HEK293 (cell line): ENCODE measurements around the gene IPO8.

Experiments
- CTCF ChIA-PET: fragments of 350-600 bp; formaldehyde crosslinking; extraction: SDS; loops from one replicate; lab custom pipeline; 2021; ENCODE audit warnings: antibody characterized with exemption; lab: Yijun Ruan, JAX
- POLR2A ChIA-PET: fragments of 300-600 bp; formaldehyde crosslinking; extraction: SDS; loops from one replicate; lab custom pipeline; 2020; ENCODE audit warnings: antibody characterized with exemption, inconsistent platforms; lab: Yijun Ruan, JAX
- H3K27ac ChIP-seq: fragments of 200-500 bp; sonication (Bioruptor generic); 2 replicates; pipeline ENCODE4 v1.5.1; 2014; ENCODE audit warnings: low read depth, low read length, control low read depth, inconsistent platforms; ENCODE audit errors: extremely low read depth
- H3K36me3 ChIP-seq, 2 experiments: fragments of 200-500 bp in 1 of 2; sonication (Bioruptor generic) in 1 of 2; 1 replicate in 1 of 2; 2 replicates in 1 of 2; pipeline ENCODE4 v1.5.1; 2014 to 2017; ENCODE audit warnings: inconsistent platforms in 2 of 2, low read length in 2 of 2; ENCODE audit not compliant: control insufficient read depth in 2 of 2, insufficient read depth in 1 of 2
- H3K4me1 ChIP-seq: fragments of 200-500 bp; sonication (Bioruptor generic); 2 replicates; pipeline ENCODE4 v1.5.1; 2014; ENCODE audit warnings: mild to moderate bottlenecking, low read length, inconsistent platforms; ENCODE audit not compliant: control insufficient read depth, insufficient read depth
- H3K4me3 ChIP-seq: 2 replicates; pipeline ENCODE4 v1.5.1; 2011; ENCODE audit warnings: low read depth, mild to moderate bottlenecking, control low read depth, low read length, moderate library complexity
- H3K9me3 ChIP-seq: fragments of 200-500 bp; sonication (Bioruptor generic); 2 replicates; pipeline ENCODE4 v1.5.1; 2014; ENCODE audit warnings: low read depth, low read length, inconsistent platforms; ENCODE audit not compliant: control insufficient read depth, insufficient read depth
- ATF2 ChIP-seq: fragments of 450-650 bp; formaldehyde crosslinking; IDR thresholded peaks from 2 replicates; pipeline ENCODE4 v1.5.1; 2016; ENCODE audit warnings: missing biosample characterization, missing genetic modification characterization, low read depth
- FEZF1 ChIP-seq: fragments of 450-650 bp; formaldehyde crosslinking; IDR thresholded peaks from 2 replicates; pipeline ENCODE4 v1.5.1; 2016; ENCODE audit warnings: missing biosample characterization, missing genetic modification characterization
- HIC1 ChIP-seq: fragments of 450-650 bp; formaldehyde crosslinking; IDR thresholded peaks from 2 replicates; pipeline ENCODE4 v1.5.1; 2016; ENCODE audit warnings: missing biosample characterization, missing genetic modification characterization
- KLF10 ChIP-seq: fragments of 450-650 bp; IDR thresholded peaks from 2 replicates; pipeline ENCODE4 v1.5.1; 2018; ENCODE audit warnings: missing biosample characterization, mild to moderate bottlenecking, missing genetic modification characterization
- KLF8 ChIP-seq: fragments of 450-650 bp; formaldehyde crosslinking; IDR thresholded peaks from 2 replicates; pipeline ENCODE4 v1.5.1; 2016; ENCODE audit warnings: missing biosample characterization, missing genetic modification characterization
- MZF1 ChIP-seq: fragments of 450-650 bp; formaldehyde crosslinking; IDR thresholded peaks from 2 replicates; pipeline ENCODE4 v1.5.1; 2017; ENCODE audit warnings: missing biosample characterization, missing genetic modification characterization, borderline replicate concordance
- OVOL3 ChIP-seq: fragments of 450-650 bp; formaldehyde crosslinking; IDR thresholded peaks from 2 replicates; pipeline ENCODE4 v1.5.1; 2016; ENCODE audit warnings: missing biosample characterization, missing genetic modification characterization
- PRDM6 ChIP-seq: fragments of 450-650 bp; formaldehyde crosslinking; IDR thresholded peaks from 2 replicates; pipeline ENCODE4 v1.5.1; 2017; ENCODE audit warnings: missing biosample characterization, missing genetic modification characterization
- SCRT1 ChIP-seq: fragments of 450-650 bp; formaldehyde crosslinking; IDR thresholded peaks from 2 replicates; pipeline ENCODE4 v1.5.1; 2016; ENCODE audit warnings: missing biosample characterization, missing genetic modification characterization, borderline replicate concordance
- TRIM28 ChIP-seq: IDR thresholded peaks from 2 replicates; pipeline ENCODE4 v1.6.1; 2011; ENCODE audit warnings: low read length, control low read depth, borderline replicate concordance
- ZEB2 ChIP-seq: fragments of 450-650 bp; formaldehyde crosslinking; IDR thresholded peaks from 2 replicates; pipeline ENCODE4 v1.5.1; 2016; ENCODE audit warnings: missing biosample characterization, missing genetic modification characterization
- ZNF24 ChIP-seq: fragments of 450-650 bp; formaldehyde crosslinking; IDR thresholded peaks from 2 replicates; pipeline ENCODE4 v1.5.1; 2016; ENCODE audit warnings: missing biosample characterization, missing genetic modification characterization
- ZNF362 ChIP-seq: fragments of 450-650 bp; formaldehyde crosslinking; IDR thresholded peaks from 2 replicates; pipeline ENCODE4 v1.5.1; 2016; ENCODE audit warnings: missing biosample characterization, missing genetic modification characterization
- ZNF433 ChIP-seq: fragments of 450-650 bp; formaldehyde crosslinking; IDR thresholded peaks from 2 replicates; pipeline ENCODE4 v1.5.1; 2016; ENCODE audit warnings: missing biosample characterization, missing genetic modification characterization, low read depth
- ZNF521 ChIP-seq: fragments of 450-650 bp; formaldehyde crosslinking; IDR thresholded peaks from 2 replicates; pipeline ENCODE4 v1.5.1; 2017; ENCODE audit warnings: missing biosample characterization, mild to moderate bottlenecking, missing genetic modification characterization
- ZNF548 ChIP-seq: fragments of 450-650 bp; formaldehyde crosslinking; IDR thresholded peaks from 2 replicates; pipeline ENCODE4 v1.5.1; 2016; ENCODE audit warnings: missing biosample characterization, missing genetic modification characterization
- ZNF555 ChIP-seq: fragments of 450-650 bp; formaldehyde crosslinking; conservative IDR thresholded peaks from 2 replicates; pipeline ENCODE4 v1.5.1; 2017; ENCODE audit warnings: missing biosample characterization, mild to moderate bottlenecking, missing genetic modification characterization, inconsistent platforms
- ZNF558 ChIP-seq: fragments of 450-650 bp; formaldehyde crosslinking; IDR thresholded peaks from 2 replicates; pipeline ENCODE4 v1.5.1; 2016; ENCODE audit warnings: missing biosample characterization, missing genetic modification characterization
- ZNF580 ChIP-seq: fragments of 450-650 bp; formaldehyde crosslinking; IDR thresholded peaks from 2 replicates; pipeline ENCODE4 v1.5.1; 2016; ENCODE audit warnings: missing biosample characterization, missing genetic modification characterization
- ZNF621 ChIP-seq: fragments of 450-650 bp; formaldehyde crosslinking; IDR thresholded peaks from 2 replicates; pipeline ENCODE4 v1.5.1; 2017; ENCODE audit warnings: missing biosample characterization, missing genetic modification characterization
- ZNF654 ChIP-seq: fragments of 450-650 bp; formaldehyde crosslinking; IDR thresholded peaks from 2 replicates; pipeline ENCODE4 v1.5.1; 2016; ENCODE audit warnings: low read depth, missing biosample characterization, missing genetic modification characterization
- ZNF843 ChIP-seq: fragments of 450-650 bp; formaldehyde crosslinking; IDR thresholded peaks from 2 replicates; pipeline ENCODE4 v1.5.1; 2016; ENCODE audit warnings: missing biosample characterization, missing genetic modification characterization

IPO8 gene

GRCh38 chr12:30706476-30706875 lies 10.8 kb upstream of the IPO8 start (continued):
- no peak for TF ChIP-seq ZNF24
- TF ChIP-seq MZF1 (tag by site-specific recombination): no peak
- TF ChIP-seq ZNF362: 0 out of 2 replicates have a peak, but pooled peaks have one; percentile 47
- TF ChIP-seq ZNF843: peak; percentile 85
- peak; percentile 95 for TF ChIP-seq FEZF1
- TF ChIP-seq ZNF548 (tag by site-specific recombination): no peak
- TF ChIP-seq ATF2: peak; percentile 81
- TF ChIP-seq ZNF654: no peak
- TF ChIP-seq PRDM6 (tag by site-specific recombination): peak; percentile 92
- TF ChIP-seq KLF10 (tag by site-specific recombination): no peak
- no peak; the same call in 1 of the 2 replicates for TF ChIP-seq OVOL3 (tag by site-specific recombination)
- no peak for TF ChIP-seq ZNF555 (tag by site-specific recombination)
- peak; percentile 25; the same call in 1 of the 2 replicates for TF ChIP-seq TRIM28
- TF ChIP-seq ZNF621: 0 out of 2 replicates have a peak, but pooled peaks have one; percentile 58
- TF ChIP-seq HIC1 (tag by site-specific recombination): peak; percentile 78
- TF ChIP-seq ZNF521: no peak
- 0 out of 2 replicates have a peak, but pooled peaks have one; percentile 29 for TF ChIP-seq ZNF580
- TF ChIP-seq KLF8 (tag by site-specific recombination): peak; percentile 38; the same call in 1 of the 2 replicates
- no peak for TF ChIP-seq ZNF433
- TF ChIP-seq SCRT1 (tag by site-specific recombination): peak; percentile 52; the same call in 1 of the 2 replicates
- 0 out of 2 replicates have a peak, but pooled peaks have one; percentile 38 for TF ChIP-seq ZEB2 (tag by site-specific recombination)

GRCh38 chr12:30701056-30701455 lies 5.4 kb upstream of the IPO8 start:
- ChIA-PET CTCF (interaction anchor here (0.5 to 1.2 kb wide), 4 partner anchors 42 to 556 kb away, joined by 3 read pairs; partner anchors contain the start of gene CAPRIN2), POLR2A (no interaction called here)
- H3K27ac ChIP-seq: no peak overlapping the region
- TF ChIP-seq PRDM6 (tag by site-specific recombination) (peak; percentile 54; the same call in 1 of the 2 replicates), ZNF558 (tag by site-specific recombination) (no peak)
- H3K36me3 ChIP-seq: no peaks in the 10 kb centered on the region
- no peaks in the 10 kb centered on the region for H3K9me3 ChIP-seq
- no peaks in the 10 kb centered on the region for H3K4me1 ChIP-seq
- no peak overlapping the region for H3K4me3 ChIP-seq
